GM12874 (cell line): ENCODE measurements around the gene FAM83F.

ENCODE experiments used
- TF ChIP-seq, protein P1 (sequence below): IDR thresholded peaks from 2 replicates; pipeline ENCODE4 v1.5.1; 2011; ENCODE audit warnings: low read depth, mild to moderate bottlenecking, control low read depth, low read length, moderate library complexity; ENCODE audit not compliant: insufficient read depth

Gene FAM83F

DNA sequence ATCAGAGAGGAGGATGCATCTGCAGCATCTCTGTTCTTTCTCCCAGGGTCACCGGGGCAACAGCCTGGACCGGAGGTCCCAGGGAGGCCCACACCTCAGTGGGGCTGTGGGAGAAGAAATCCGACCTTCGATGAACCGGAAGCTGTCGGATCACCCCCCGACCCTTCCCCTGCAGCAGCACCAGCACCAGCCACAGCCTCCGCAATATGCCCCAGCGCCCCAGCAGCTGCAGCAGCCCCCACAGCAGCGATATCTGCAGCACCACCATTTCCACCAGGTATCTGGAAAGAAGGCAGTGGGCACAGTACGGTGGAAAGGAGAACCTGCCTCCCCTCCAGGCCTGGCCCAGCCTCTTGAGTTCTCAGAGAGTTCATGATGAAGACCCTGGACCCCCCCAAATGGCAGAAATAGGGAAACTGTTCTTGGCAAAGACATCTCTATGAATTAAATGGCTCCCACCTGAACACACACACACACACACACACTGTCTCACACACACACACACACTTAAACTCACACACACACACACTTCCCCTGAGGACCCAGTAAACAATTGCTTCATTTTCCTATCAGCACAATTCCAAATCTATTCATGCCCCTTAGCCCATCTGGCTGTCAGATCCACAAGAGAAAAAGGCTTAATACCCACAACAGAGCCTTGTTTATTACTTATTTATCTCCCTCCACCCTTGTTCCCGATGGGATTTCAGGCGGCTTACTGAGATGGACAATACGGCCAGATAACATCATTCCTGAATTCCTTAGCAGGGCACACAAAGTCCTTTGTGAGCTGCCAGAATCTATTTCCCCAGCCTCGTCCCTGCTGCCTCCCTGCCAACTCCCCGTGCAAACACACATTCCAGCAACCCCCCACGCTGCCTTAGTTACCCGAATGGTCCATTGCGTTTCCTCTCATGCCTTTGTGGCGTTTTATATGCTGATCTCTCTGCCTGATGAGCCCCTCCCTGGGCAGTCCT, 26.5 kb upstream of the FAM83F start:
- TF ChIP-seq, protein P1, sequence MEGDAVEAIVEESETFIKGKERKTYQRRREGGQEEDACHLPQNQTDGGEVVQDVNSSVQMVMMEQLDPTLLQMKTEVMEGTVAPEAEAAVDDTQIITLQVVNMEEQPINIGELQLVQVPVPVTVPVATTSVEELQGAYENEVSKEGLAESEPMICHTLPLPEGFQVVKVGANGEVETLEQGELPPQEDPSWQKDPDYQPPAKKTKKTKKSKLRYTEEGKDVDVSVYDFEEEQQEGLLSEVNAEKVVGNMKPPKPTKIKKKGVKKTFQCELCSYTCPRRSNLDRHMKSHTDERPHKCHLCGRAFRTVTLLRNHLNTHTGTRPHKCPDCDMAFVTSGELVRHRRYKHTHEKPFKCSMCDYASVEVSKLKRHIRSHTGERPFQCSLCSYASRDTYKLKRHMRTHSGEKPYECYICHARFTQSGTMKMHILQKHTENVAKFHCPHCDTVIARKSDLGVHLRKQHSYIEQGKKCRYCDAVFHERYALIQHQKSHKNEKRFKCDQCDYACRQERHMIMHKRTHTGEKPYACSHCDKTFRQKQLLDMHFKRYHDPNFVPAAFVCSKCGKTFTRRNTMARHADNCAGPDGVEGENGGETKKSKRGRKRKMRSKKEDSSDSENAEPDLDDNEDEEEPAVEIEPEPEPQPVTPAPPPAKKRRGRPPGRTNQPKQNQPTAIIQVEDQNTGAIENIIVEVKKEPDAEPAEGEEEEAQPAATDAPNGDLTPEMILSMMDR, result no peak

DNA sequence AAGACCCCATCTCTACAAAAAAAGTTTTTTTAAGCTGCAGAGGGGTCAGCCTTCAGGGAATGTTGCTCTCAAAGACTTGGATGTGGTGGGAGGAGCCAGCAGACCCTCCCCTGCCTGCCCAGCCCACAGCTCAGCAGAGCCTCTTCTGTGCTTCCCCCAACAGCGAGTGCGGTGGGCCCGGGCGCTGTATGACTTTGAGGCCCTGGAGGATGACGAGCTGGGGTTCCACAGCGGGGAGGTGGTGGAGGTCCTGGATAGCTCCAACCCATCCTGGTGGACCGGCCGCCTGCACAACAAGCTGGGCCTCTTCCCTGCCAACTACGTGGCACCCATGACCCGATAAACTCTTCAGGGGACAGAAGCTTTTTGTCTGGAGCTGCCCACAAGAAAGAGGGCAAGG, 24.0 kb upstream of the FAM83F start:
- TF ChIP-seq, protein P1, result no peak

DNA sequence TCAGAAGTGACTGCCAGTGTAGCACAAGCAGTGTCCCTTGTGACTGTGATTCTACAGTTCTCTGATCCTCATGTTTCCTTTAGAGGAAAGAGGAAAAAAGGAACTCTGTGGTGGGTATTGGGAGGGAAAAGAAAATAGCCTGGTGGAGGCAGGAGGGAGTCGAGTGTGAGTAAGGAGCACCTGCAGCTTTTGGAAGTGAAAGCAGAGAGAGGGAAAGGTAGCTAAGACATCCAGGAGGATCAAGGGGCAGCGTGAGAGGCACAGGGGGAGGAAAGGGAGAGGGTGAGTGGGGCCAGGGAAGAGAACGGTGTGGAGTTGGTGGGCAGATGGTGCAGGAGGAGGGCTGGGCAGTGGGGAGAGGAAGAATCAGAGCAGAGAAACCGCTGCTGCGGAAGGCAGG, 22.1 kb upstream of the FAM83F start:
- TF ChIP-seq, protein P1, result no peak

DNA sequence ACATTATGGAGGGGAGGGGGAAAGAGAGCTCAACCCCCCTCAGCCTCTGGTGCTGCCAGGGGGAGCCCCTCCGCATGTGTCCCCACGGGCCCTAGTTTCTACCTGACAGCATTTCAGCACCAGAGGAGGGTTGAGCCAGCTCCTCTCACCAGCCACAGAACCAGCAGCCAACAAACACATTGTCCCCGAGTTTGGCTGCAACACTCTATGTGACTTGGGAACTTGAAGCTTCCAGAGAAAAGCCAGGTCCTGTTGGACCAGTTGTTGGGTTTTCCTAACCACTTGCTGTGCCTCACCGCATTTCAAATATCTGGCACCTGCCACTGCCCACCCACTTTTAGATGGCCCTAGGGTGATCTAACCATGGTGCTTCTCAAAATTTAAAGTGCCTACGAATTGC, 21.1 kb upstream of the FAM83F start:
- TF ChIP-seq, protein P1, result no peak

DNA sequence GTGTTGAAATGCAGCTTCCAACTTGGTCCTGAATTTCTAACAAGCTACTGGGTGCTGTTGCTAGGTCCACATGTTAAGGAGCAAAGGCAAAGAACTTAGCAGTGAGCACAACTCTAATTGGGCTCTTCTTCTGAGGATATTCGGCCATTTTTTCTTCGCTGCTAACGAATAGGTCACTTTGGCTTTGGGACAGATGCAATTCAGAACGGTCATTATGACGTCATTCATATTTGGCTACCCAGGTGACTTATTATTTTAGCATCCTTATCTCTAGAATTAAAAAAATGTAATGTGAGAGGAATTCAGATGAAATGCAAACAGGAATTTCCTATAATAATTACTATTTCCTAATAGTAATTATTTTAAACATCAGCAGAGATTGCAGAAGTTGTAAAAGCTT, 20.7 kb upstream of the FAM83F start:
- TF ChIP-seq, protein P1, result no peak

DNA sequence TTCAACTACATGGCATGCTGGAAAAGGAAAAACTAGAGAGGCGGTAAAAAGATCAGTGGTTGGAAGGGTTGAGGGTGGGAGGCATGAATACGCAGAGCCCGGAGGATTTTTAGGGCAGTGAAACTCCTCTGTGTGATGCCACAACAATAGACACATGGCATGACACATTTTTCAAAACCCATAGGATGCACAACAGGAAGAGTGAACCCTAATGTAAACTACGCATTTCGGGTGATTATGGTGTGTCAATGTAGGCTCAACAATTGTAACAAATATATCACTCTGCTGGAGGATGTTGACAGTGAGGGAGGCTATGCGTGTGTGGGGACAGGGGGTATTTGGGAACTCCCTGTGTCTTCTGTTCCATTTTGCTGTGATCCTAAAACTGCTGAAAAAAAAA, 15.7 kb upstream of the FAM83F start:
- TF ChIP-seq, protein P1, result no peak

DNA sequence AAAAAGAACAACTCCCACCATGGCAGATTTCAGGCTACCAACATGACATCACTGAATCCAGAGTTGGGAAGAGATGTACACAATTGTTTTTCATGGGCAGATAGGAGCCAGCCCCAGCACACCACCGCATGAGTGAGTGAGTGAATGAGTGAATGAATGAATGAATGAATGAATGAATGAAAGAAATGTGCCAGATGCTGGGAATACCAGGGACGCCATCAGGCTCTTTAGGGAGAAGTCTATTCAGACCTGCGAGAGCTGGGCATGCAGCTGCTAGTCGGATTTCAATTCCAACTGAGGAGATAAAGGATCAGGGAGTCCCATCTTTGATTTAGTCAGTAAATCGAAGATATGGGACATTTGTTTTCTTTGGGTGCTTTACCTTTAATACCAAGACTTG, 15.3 kb upstream of the FAM83F start:
- TF ChIP-seq, protein P1, result no peak
